ENCODE measurements around the gene TLE4. TPM values are rescaled to one million over a fixed set of nuclear protein-coding genes. Genes with fewer than 3 reads are reported as not detected.

TLE4 gene
- total RNA-seq, 2 experiments from 2014 or later = 11.8 to 15.5 TPM

- POLR2A ChIA-PET = no interaction called here
- ATAC-seq (no peak), DNase-seq (no peak)
- no peaks in the 10 kb centered on the region for H3K36me3 Mint-ChIP-seq (ENCODE audit: low read depth)
- H3K9me3 Mint-ChIP-seq (ENCODE audit: low read depth) = no peaks in the 10 kb centered on the region
- intact Hi-C loops (cut with DNase I, micrococcal nuclease) = no loop called here
- no peak overlapping the region for H3K27ac Mint-ChIP-seq
- H3K4me1 Mint-ChIP-seq = no peaks in the 10 kb centered on the region
- CTCF ChIA-PET = no interaction called here
- H3K27me3 Mint-ChIP-seq = no peaks in the 10 kb centered on the region
- no peak overlapping the region for H3K4me3 Mint-ChIP-seq
Measured at GRCh38 chr9:79774356-79774755, 202.6 kb downstream of the TLE4 start.

Measured in activated CD4-positive, alpha-beta T cell treated with anti-CD3 and anti-CD28 coated beads for 36 hours (primary cell).